ENCODE data around the gene TMEM135. TPM values are rescaled to one million over a fixed set of nuclear protein-coding genes. Genes with fewer than 3 reads are reported as not detected.

Gene TMEM135
- polyA plus RNA-seq, 1 of the 3 experiments (the other 2 are of a cell fraction) = 3.0 TPM

GRCh38 chr11:87141980-87142514 lies 104.3 kb downstream of the TMEM135 start (continued):
- TF ChIP-seq FOXM1 (IDR thresholded peaks at IDR 0.05; ENCODE audit: low read depth) = no peak
- no peak for TF ChIP-seq TAF1 (IDR thresholded peaks at IDR 0.05; ENCODE audit: borderline replicate concordance, low read depth, low read length)

GRCh38 chr11:87142594-87142993 lies 104.9 kb downstream of the TMEM135 start:
- CTCF ChIA-PET = interaction anchor here (1.3 kb wide), 1 partner anchor 45 kb away, joined by 6 read pairs; no protein-coding TSS in a partner anchor
- no peak overlapping the region for H3K27ac ChIP-seq (ENCODE audit: low read depth in 2 of 2, low read length in 1 of 2)
- 92% methylated on average over 1 of the region's 1 CpG for WGBS (ENCODE audit: low lambda C conversion rate)
- H3K27me3 ChIP-seq (ENCODE audit: insufficient read depth) = no peaks in the 10 kb centered on the region
- H3K36me3 ChIP-seq (replicated peaks in 1 of 2; ENCODE audit: control insufficient read depth in 1 of 2, insufficient read depth in 2 of 2, low read length in 1 of 2) = peaks cover 0 to 4% of the 10 kb centered on the region in 2 experiments
- TF ChIP-seq EP300 (IDR thresholded peaks at IDR 0.05; ENCODE audit: borderline replicate concordance in 1 of 2, low read depth in 1 of 2, low read length in 1 of 2) (no peak), SIN3A (IDR thresholded peaks at IDR 0.05; ENCODE audit: borderline replicate concordance, low read depth, low read length) (no peak), USF2 (IDR thresholded peaks at IDR 0.05; ENCODE audit: borderline replicate concordance, low read depth, low read length) (no peak), MEF2A (IDR thresholded peaks at IDR 0.05; ENCODE audit: borderline replicate concordance, low read depth) (no peak), MXI1 (IDR thresholded peaks at IDR 0.05; ENCODE audit: low read depth, low read length) (no peak)
- H3K4me3 ChIP-seq (ENCODE audit: low read depth in 2 of 2, low read length in 1 of 2) = no peak overlapping the region
- no peak overlapping the region for H2AFZ ChIP-seq (ENCODE audit: low read depth)
- no peak for DNase-seq
- no peaks in the 10 kb centered on the region for H3K9me2 ChIP-seq
- no peaks in the 10 kb centered on the region for H3K9me3 ChIP-seq
- H4K20me1 ChIP-seq (ENCODE audit: insufficient read depth) = no peaks in the 10 kb centered on the region
- no peak overlapping the region for H3K9ac ChIP-seq
- H3F3A ChIP-seq (replicated peaks; ENCODE audit: insufficient read depth) = no peaks in the 10 kb centered on the region
- no peak overlapping the region for H3K4me2 ChIP-seq
- H3K79me2 ChIP-seq (ENCODE audit: insufficient read depth) = no peaks in the 10 kb centered on the region
- POLR2A ChIA-PET = no interaction called here
- H3K4me1 ChIP-seq (ENCODE audit: control insufficient read depth in 1 of 2, insufficient read depth in 2 of 2, low read depth in 1 of 2, low read length in 1 of 2) = peaks cover 0 to under 1% of the 10 kb centered on the region in 2 experiments; a peak in 2 of 4 replicates

GRCh38 chr11:87143641-87144040 lies 105.9 kb downstream of the TMEM135 start:
- H3K9me2 ChIP-seq = no peaks in the 10 kb centered on the region
- no peak for TF ChIP-seq TEAD4 (IDR thresholded peaks at IDR 0.05; ENCODE audit: borderline replicate concordance, insufficient read depth)
- no peak for TF ChIP-seq TAF1 (IDR thresholded peaks at IDR 0.05; ENCODE audit: borderline replicate concordance, low read depth, low read length)
- no peak for TF ChIP-seq FOSL2 (IDR thresholded peaks at IDR 0.05; ENCODE audit: borderline replicate concordance, low read depth)
- TF ChIP-seq SMC3 (IDR thresholded peaks at IDR 0.05; ENCODE audit: low read depth, low read length) = no peak
- no peak for TF ChIP-seq RXRA (IDR thresholded peaks at IDR 0.05; ENCODE audit: borderline replicate concordance, low read depth)
- no peak for TF ChIP-seq USF2 (IDR thresholded peaks at IDR 0.05; ENCODE audit: borderline replicate concordance, low read depth, low read length)
- no peak for TF ChIP-seq EZH2phosphoT487 (IDR thresholded peaks at IDR 0.05; ENCODE audit: borderline replicate concordance, low read depth)
- TF ChIP-seq JUND (IDR thresholded peaks at IDR 0.05) = no peak
- no peak for TF ChIP-seq GABPA (IDR thresholded peaks at IDR 0.05; ENCODE audit: low read depth)
- TF ChIP-seq SIN3A (IDR thresholded peaks at IDR 0.05; ENCODE audit: borderline replicate concordance, low read depth, low read length) = no peak
- no peak overlapping the region for H2AFZ ChIP-seq (ENCODE audit: low read depth)
- no peak overlapping the region for H3K4me3 ChIP-seq (ENCODE audit: low read depth in 2 of 2, low read length in 1 of 2)
- no peaks in the 10 kb centered on the region for H4K20me1 ChIP-seq (ENCODE audit: insufficient read depth)
- ChIA-PET CTCF (no interaction called here), POLR2A (no interaction called here)
- no peaks in the 10 kb centered on the region for H3K9me3 ChIP-seq
- peaks cover 0 to 7% of the 10 kb centered on the region in 2 experiments; a peak in 2 of 4 replicates for H3K4me1 ChIP-seq (ENCODE audit: control insufficient read depth in 1 of 2, insufficient read depth in 2 of 2, low read depth in 1 of 2, low read length in 1 of 2)
- no peak overlapping the region for H3K9ac ChIP-seq
- DNase-seq = no peak
- H3K27me3 ChIP-seq (ENCODE audit: insufficient read depth) = no peaks in the 10 kb centered on the region
- no peaks in the 10 kb centered on the region for H3K79me2 ChIP-seq (ENCODE audit: insufficient read depth)
- no peak overlapping the region for H3K4me2 ChIP-seq
- H3F3A ChIP-seq (replicated peaks; ENCODE audit: insufficient read depth) = no peaks in the 10 kb centered on the region
- no peak overlapping the region for H3K27ac ChIP-seq (ENCODE audit: low read depth in 2 of 2, low read length in 1 of 2)
- H3K36me3 ChIP-seq (replicated peaks in 1 of 2; ENCODE audit: control insufficient read depth in 1 of 2, insufficient read depth in 2 of 2, low read length in 1 of 2) = peaks cover 0 to 2% of the 10 kb centered on the region in 2 experiments
- WGBS (ENCODE audit: low lambda C conversion rate) = 70% methylated on average over 4 of the region's 4 CpGs

All from SK-N-SH (cell line).